HL-60 (cell line): Measurements from ENCODE around the gene COX10.

Experiments
- DNase-seq, 2 experiments: peaks; one replicate each; pipeline ENCODE4 v3.0.0-alpha.2; 2010 to 2020; ENCODE audit warnings: low read depth in 1 of 2, low spot score in 1 of 2
- H3K27ac ChIP-seq: fragments of 250-450 bp; sonication (Bioruptor Pico); replicated peaks from 2 replicates; pipeline ENCODE4 v1.5.1; 2020; ENCODE audit warnings: mild to moderate bottlenecking, moderate library complexity
- H3K27me3 ChIP-seq: fragments of 250-450 bp; sonication (Bioruptor Pico); 2 replicates; pipeline ENCODE4 v1.5.1; 2021; ENCODE audit warnings: mild to moderate bottlenecking, moderate library complexity; ENCODE audit not compliant: insufficient read depth, poor library complexity, severe bottlenecking
- H3K4me3 ChIP-seq: replicated peaks from 2 replicates; pipeline ENCODE4 v1.5.1; 2011; ENCODE audit warnings: mild to moderate bottlenecking, control low read depth, low read length; ENCODE audit not compliant: insufficient read depth
- GABPA ChIP-seq: IDR thresholded peaks from 2 replicates; pipeline ENCODE4 v1.6.1; 2012; ENCODE audit warnings: low read depth
- POLR2AphosphoS5 ChIP-seq: IDR thresholded peaks from 2 replicates; pipeline ENCODE4 v1.6.1; 2012; ENCODE audit warnings: low read depth
- SPI1 ChIP-seq: IDR thresholded peaks from 2 replicates; pipeline ENCODE4 v1.6.1; 2012; ENCODE audit warnings: low read depth, mild to moderate bottlenecking, borderline replicate concordance
- TF ChIP-seq, protein P1 (sequence below): IDR thresholded peaks from 2 replicates; pipeline ENCODE4 v1.6.1; 2012; ENCODE audit warnings: low read depth; ENCODE audit not compliant: insufficient replicate concordance
- TF ChIP-seq, protein P2 (sequence below): IDR thresholded peaks from one replicate; pipeline ENCODE4 v1.5.1; 2011; ENCODE audit warnings: low read length, control low read depth, inconsistent platforms; ENCODE audit not compliant: insufficient read depth

The COX10 gene

DNA sequence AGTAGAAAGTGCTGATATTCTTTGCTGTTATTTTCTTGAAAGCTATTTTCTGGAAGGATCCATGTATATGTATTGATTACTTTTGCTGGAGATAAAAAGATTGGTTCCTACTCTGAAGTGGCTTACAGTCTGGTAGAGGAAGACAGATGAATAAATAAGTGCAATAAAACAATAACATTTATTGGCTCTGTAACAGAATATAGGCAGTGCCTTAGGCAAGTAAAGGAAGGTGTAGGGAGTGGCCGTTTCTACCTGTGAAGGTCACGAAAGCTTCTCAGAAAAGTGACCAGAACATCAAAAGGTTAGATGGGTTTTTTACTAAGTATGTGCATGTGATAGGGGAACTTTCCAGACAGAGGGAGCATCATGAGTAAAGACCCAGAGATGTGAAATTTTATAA, 43.1 kb downstream of the COX10 start:
- no peak for DNase-seq
- H3K27me3 ChIP-seq, result no peaks in the 10 kb centered on the region
- no peak overlapping the region for H3K4me3 ChIP-seq
- TF ChIP-seq, protein P1, sequence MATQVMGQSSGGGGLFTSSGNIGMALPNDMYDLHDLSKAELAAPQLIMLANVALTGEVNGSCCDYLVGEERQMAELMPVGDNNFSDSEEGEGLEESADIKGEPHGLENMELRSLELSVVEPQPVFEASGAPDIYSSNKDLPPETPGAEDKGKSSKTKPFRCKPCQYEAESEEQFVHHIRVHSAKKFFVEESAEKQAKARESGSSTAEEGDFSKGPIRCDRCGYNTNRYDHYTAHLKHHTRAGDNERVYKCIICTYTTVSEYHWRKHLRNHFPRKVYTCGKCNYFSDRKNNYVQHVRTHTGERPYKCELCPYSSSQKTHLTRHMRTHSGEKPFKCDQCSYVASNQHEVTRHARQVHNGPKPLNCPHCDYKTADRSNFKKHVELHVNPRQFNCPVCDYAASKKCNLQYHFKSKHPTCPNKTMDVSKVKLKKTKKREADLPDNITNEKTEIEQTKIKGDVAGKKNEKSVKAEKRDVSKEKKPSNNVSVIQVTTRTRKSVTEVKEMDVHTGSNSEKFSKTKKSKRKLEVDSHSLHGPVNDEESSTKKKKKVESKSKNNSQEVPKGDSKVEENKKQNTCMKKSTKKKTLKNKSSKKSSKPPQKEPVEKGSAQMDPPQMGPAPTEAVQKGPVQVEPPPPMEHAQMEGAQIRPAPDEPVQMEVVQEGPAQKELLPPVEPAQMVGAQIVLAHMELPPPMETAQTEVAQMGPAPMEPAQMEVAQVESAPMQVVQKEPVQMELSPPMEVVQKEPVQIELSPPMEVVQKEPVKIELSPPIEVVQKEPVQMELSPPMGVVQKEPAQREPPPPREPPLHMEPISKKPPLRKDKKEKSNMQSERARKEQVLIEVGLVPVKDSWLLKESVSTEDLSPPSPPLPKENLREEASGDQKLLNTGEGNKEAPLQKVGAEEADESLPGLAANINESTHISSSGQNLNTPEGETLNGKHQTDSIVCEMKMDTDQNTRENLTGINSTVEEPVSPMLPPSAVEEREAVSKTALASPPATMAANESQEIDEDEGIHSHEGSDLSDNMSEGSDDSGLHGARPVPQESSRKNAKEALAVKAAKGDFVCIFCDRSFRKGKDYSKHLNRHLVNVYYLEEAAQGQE, result no peak
- TF ChIP-seq SPI1 (no peak), POLR2AphosphoS5 (no peak), GABPA (no peak)
- TF ChIP-seq, protein P2, sequence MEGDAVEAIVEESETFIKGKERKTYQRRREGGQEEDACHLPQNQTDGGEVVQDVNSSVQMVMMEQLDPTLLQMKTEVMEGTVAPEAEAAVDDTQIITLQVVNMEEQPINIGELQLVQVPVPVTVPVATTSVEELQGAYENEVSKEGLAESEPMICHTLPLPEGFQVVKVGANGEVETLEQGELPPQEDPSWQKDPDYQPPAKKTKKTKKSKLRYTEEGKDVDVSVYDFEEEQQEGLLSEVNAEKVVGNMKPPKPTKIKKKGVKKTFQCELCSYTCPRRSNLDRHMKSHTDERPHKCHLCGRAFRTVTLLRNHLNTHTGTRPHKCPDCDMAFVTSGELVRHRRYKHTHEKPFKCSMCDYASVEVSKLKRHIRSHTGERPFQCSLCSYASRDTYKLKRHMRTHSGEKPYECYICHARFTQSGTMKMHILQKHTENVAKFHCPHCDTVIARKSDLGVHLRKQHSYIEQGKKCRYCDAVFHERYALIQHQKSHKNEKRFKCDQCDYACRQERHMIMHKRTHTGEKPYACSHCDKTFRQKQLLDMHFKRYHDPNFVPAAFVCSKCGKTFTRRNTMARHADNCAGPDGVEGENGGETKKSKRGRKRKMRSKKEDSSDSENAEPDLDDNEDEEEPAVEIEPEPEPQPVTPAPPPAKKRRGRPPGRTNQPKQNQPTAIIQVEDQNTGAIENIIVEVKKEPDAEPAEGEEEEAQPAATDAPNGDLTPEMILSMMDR, result no peak
- H3K27ac ChIP-seq, result no peak overlapping the region

DNA sequence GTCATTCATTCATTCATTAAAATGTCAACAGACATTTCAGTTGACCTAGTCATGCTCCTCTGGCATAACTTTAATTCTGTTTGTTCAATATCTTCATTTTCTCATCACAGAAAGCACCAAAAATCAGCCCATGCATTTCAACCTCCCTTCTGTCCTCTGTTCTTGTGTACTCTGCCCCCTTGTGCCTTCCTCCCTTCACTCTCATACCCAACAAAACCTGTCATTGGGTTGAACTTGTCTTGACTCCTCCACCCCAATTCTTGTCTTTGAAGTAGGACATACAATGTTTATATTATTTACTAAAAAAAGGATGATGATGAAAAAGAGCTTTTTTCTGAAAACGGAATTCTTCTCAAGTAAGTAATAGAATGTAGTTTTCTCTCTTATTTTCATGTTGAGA, 43.8 kb downstream of the COX10 start:
- DNase-seq, result no peak
- Histone ChIP-seq H3K27me3 (no peaks in the 10 kb centered on the region), H3K4me3 (no peak overlapping the region), H3K27ac (no peak overlapping the region)
- TF ChIP-seq, protein P2, result no peak
- TF ChIP-seq POLR2AphosphoS5 (no peak), GABPA (no peak), SPI1 (no peak)
- TF ChIP-seq, protein P1, result no peak

DNA sequence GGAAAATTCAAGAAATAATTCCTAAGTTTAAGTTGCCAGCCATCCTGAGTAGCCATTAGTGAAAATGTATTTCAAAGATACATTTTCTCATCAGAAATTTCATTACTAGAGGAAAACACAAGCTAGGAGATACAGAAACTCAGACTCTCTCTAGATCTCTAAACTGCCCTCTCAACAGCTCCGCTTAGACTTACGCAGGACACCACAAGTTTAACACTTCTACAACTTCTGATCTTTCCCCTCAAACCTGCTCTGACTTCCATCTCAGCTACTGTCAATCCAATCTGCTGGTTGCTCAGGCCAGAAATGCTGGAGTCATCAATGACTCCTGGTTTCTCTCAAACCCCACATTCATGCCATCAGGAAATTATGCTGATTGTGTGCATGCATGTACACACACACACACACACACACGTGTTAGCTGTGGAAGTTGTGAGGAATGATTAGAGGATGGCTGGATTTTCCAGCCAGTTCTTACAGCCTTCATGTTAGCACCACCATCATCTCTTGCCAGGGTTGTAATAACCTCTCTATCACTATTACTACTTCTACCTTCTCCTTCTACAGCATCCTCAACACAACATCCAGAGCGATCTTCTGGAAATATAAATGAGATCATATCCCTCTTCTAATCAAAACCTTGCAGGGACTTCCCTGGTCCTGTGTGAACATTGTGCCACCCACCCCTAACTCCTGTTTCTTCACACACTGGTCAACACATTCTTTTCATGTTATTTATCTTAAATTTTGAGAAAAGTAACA, 47.1 kb downstream of the COX10 start:
- Histone ChIP-seq H3K27ac (no peak overlapping the region), H3K4me3 (no peak overlapping the region), H3K27me3 (no peaks in the 10 kb centered on the region)
- TF ChIP-seq GABPA (no peak), POLR2AphosphoS5 (no peak), SPI1 (no peak)
- TF ChIP-seq, protein P1, result no peak
- TF ChIP-seq, protein P2, result no peak
- no peak for DNase-seq
